HCT116 (cell line): ENCODE data around the gene CALD1. TPM values are rescaled to one million over a fixed set of nuclear protein-coding genes. Genes with fewer than 3 reads are reported as not detected.

Experiments used
- ATAC-seq: fragments of 200-7000 bp; cut with Tn5 transposase; 2 replicates; pipeline ENCODE4 v1.9.1; 2020; ENCODE audit warnings: mild to moderate bottlenecking, moderate library complexity
- BruUV-seq: library from RNA; stranded (reverse); fragments of 400-500 nt; replicated peaks from 2 replicates; lab custom pipeline; 2021; lab: Mats Ljungman, UMichigan
- CTCF ChIA-PET: fragments of 300-600 bp; sonication (Branson Sonifier 250); formaldehyde crosslinking; loops from one replicate; lab custom pipeline; 2021; ENCODE audit warnings: antibody characterized with exemption; lab: Charles Lee
- POLR2A ChIA-PET: fragments of 300-600, 350-600 bp; sonication (Branson Sonifier 250); formaldehyde crosslinking; loops from one replicate; lab custom pipeline; 2021; ENCODE audit warnings: antibody characterized with exemption; lab: Charles Lee
- RAD21 ChIA-PET, 2 experiments: fragments of 300-600 bp; sonication (Branson Sonifier 250); formaldehyde crosslinking; loops; one replicate each; lab custom pipeline; 2023; ENCODE audit warnings: low total read pairs in 2 of 2; ENCODE audit not compliant: uncharacterized antibody in 2 of 2, unreplicated experiment in 2 of 2, low non-redundant PET in 1 of 2; lab: Charles Lee
- DNase-seq: peaks from one replicate; pipeline ENCODE4 v3.0.0-alpha.2; 2010; ENCODE audit warnings: low read depth, low spot score
- H2AFZ ChIP-seq: fragments of 200-600 bp; shearing (Covaris generic), sonication (generic); 2 replicates; pipeline ENCODE4 v1.6.1; 2017; ENCODE audit warnings: low read depth, mixed run types, mixed read lengths, antibody characterized with exemption, low read length; ENCODE audit not compliant: poor library complexity, severe bottlenecking
- H3K27ac ChIP-seq: 2 replicates; pipeline ENCODE4 v1.5.1; 2012; ENCODE audit warnings: low read depth, low read length
- H3K27me3 ChIP-seq: fragments of 200-600 bp; sonication (generic); 2 replicates; pipeline ENCODE4 v1.6.1; 2016; ENCODE audit warnings: mixed run types, low read length, mixed read lengths; ENCODE audit not compliant: insufficient read depth
- H3K36me3 ChIP-seq, 2 experiments: fragments of 200-500 bp in 1 of 2; fragments of 200-600 bp in 1 of 2; sonication (Bioruptor generic) in 1 of 2; sonication (generic) in 1 of 2; 2 replicates each; pipeline versions ENCODE4 v1.5.1 to v1.6.1; 2014 to 2016; ENCODE audit warnings: low read length in 2 of 2, inconsistent platforms in 1 of 2, mixed read lengths in 1 of 2, mixed run types in 1 of 2; ENCODE audit not compliant: insufficient read depth in 2 of 2, control insufficient read depth in 1 of 2
- H3K4me1 ChIP-seq, 2 experiments: fragments of 200-600 bp in 1 of 2; sonication (generic) in 1 of 2; 2 replicates each; pipeline versions ENCODE4 v1.5.1 to v1.6.1; 2012 to 2017; ENCODE audit warnings: low read length in 2 of 2, inconsistent platforms in 1 of 2, mild to moderate bottlenecking in 1 of 2, mixed read lengths in 1 of 2, mixed run types in 1 of 2, moderate library complexity in 1 of 2; ENCODE audit not compliant: insufficient read depth in 2 of 2, control insufficient read depth in 1 of 2
- H3K4me2 ChIP-seq: fragments of 200-600 bp; sonication (generic); 2 replicates; pipeline ENCODE4 v1.6.1; 2017; ENCODE audit warnings: mixed run types, low read length, mixed read lengths
- H3K4me3 ChIP-seq, 2 experiments: fragments of 200-600 bp in 1 of 2; sonication (generic) in 1 of 2; replicated peaks in 1 of 2; 2 replicates each; pipeline ENCODE4 v1.5.1; 2011 to 2016; ENCODE audit warnings: low read length in 2 of 2, control low read depth in 1 of 2, low read depth in 1 of 2, mild to moderate bottlenecking in 1 of 2, mixed read lengths in 1 of 2, mixed run types in 1 of 2
- H3K79me2 ChIP-seq: fragments of 200-600 bp; sonication (generic); 2 replicates; pipeline ENCODE4 v1.6.1; 2017; ENCODE audit warnings: mild to moderate bottlenecking, mixed run types, low read length, moderate library complexity, mixed read lengths; ENCODE audit not compliant: insufficient read depth
- H3K9ac ChIP-seq: fragments of 200-600 bp; sonication (generic); 2 replicates; pipeline ENCODE4 v1.6.1; 2016; ENCODE audit warnings: low read length, mixed read lengths
- H3K9me2 ChIP-seq: fragments of 200-600 bp; sonication (generic), shearing (Covaris generic); 2 replicates; pipeline ENCODE4 v1.6.1; 2017; ENCODE audit warnings: mixed run types, mild to moderate bottlenecking, moderate library complexity; ENCODE audit not compliant: insufficient read depth
- H3K9me3 ChIP-seq, 2 experiments: fragments of 200-500 bp in 1 of 2; fragments of 200-600 bp in 1 of 2; sonication (Bioruptor generic) in 1 of 2; sonication (generic) in 1 of 2; 2 replicates each; pipeline ENCODE4 v1.6.1; 2014 to 2017; ENCODE audit warnings: low read length in 2 of 2, mixed read lengths in 2 of 2, inconsistent platforms in 1 of 2, low read depth in 1 of 2, mild to moderate bottlenecking in 1 of 2, mixed run types in 1 of 2, moderate library complexity in 1 of 2; ENCODE audit not compliant: control insufficient read depth in 1 of 2, insufficient read depth in 1 of 2
- H4K20me1 ChIP-seq: fragments of 200-600 bp; sonication (generic), shearing (Covaris generic); 2 replicates; pipeline ENCODE4 v1.6.1; 2017; ENCODE audit warnings: mixed run types, mild to moderate bottlenecking, moderate library complexity; ENCODE audit not compliant: insufficient read depth
- CBX3 ChIP-seq: IDR thresholded peaks from 2 replicates; pipeline ENCODE4 v1.6.1; 2012; ENCODE audit warnings: low read depth
- CEBPB ChIP-seq: IDR thresholded peaks from 2 replicates; pipeline ENCODE4 v1.6.1; 2012; ENCODE audit warnings: low read depth
- EGR1 ChIP-seq: IDR thresholded peaks from 2 replicates; pipeline ENCODE4 v1.6.1; 2012; ENCODE audit warnings: low read depth
- ELF1 ChIP-seq: IDR thresholded peaks from 2 replicates; pipeline ENCODE4 v1.6.1; 2012; ENCODE audit warnings: low read depth, borderline replicate concordance
- JUND ChIP-seq: IDR thresholded peaks from 2 replicates; pipeline ENCODE4 v1.6.1; 2012
- RAD21 ChIP-seq: IDR thresholded peaks from 2 replicates; pipeline ENCODE4 v1.6.1; 2012; ENCODE audit warnings: low read depth, mild to moderate bottlenecking
- SIN3A ChIP-seq: IDR thresholded peaks from 2 replicates; pipeline ENCODE4 v1.6.1; 2012; ENCODE audit warnings: low read depth
- SP1 ChIP-seq: IDR thresholded peaks from 2 replicates; pipeline ENCODE4 v1.6.1; 2012; ENCODE audit warnings: low read depth
- TCF7L2 ChIP-seq: IDR thresholded peaks from 2 replicates; pipeline ENCODE4 v1.7.0; 2011; ENCODE audit warnings: borderline replicate concordance, inconsistent platforms; ENCODE audit not compliant: insufficient read depth, insufficient read length; ENCODE audit errors: extremely low read depth
- YY1 ChIP-seq: IDR thresholded peaks from 2 replicates; pipeline ENCODE4 v1.6.1; 2011; ENCODE audit warnings: low read length, low read depth, moderate library complexity, mild to moderate bottlenecking; ENCODE audit not compliant: insufficient replicate concordance; ENCODE audit errors: extremely low read depth
- ZFX ChIP-seq: fragments of 450-650 bp; IDR thresholded peaks from 2 replicates; pipeline ENCODE4 v1.6.1; 2017
- intact Hi-C: fragments of 100-400 bp; cut with micrococcal nuclease; formaldehyde crosslinking; loops from 2 replicates; pipeline ENCODE4 v1.10.0; 2022
- total RNA-seq: library from RNA; stranded (reverse); gene quantifications from one replicate; pipeline ENCODE4 v1.2.1, GENCODE V29; 2021; ENCODE audit not compliant: unreplicated experiment
- TF ChIP-seq, protein P1 (sequence below): IDR thresholded peaks from 2 replicates; pipeline ENCODE4 v1.6.1; 2012
- TF ChIP-seq, protein P2 (sequence below): IDR thresholded peaks from 2 replicates; pipeline ENCODE4 v1.6.1; 2012
- TF ChIP-seq, protein P3 (sequence below): IDR thresholded peaks from 2 replicates; pipeline ENCODE4 v1.6.1; 2011; ENCODE audit warnings: mild to moderate bottlenecking, low read length, moderate library complexity; ENCODE audit not compliant: insufficient replicate concordance; ENCODE audit errors: extremely low read depth
- TF ChIP-seq, protein P4 (sequence below): IDR thresholded peaks from 2 replicates; pipeline ENCODE4 v1.6.1; 2012; ENCODE audit warnings: low read depth
- TF ChIP-seq, protein P5 (sequence below), 3 experiments: fragments of 200-600 bp in 1 of 3; sonication (generic) in 1 of 3; IDR thresholded peaks in 2 of 3; conservative IDR thresholded peaks in 1 of 3; 2 replicates each; pipeline ENCODE4 v1.5.1; 2012 to 2017; ENCODE audit warnings: low read depth in 2 of 3, low read length in 2 of 3, antibody characterized with exemption in 1 of 3, borderline replicate concordance in 1 of 3, control low read depth in 1 of 3, mild to moderate bottlenecking in 1 of 3, mixed read lengths in 1 of 3, mixed run types in 1 of 3, moderate library complexity in 1 of 3; ENCODE audit not compliant: insufficient read depth in 1 of 3

The CALD1 gene
- total RNA-seq, 1 experiment from 2014 or later: 66.8 TPM

DNA sequence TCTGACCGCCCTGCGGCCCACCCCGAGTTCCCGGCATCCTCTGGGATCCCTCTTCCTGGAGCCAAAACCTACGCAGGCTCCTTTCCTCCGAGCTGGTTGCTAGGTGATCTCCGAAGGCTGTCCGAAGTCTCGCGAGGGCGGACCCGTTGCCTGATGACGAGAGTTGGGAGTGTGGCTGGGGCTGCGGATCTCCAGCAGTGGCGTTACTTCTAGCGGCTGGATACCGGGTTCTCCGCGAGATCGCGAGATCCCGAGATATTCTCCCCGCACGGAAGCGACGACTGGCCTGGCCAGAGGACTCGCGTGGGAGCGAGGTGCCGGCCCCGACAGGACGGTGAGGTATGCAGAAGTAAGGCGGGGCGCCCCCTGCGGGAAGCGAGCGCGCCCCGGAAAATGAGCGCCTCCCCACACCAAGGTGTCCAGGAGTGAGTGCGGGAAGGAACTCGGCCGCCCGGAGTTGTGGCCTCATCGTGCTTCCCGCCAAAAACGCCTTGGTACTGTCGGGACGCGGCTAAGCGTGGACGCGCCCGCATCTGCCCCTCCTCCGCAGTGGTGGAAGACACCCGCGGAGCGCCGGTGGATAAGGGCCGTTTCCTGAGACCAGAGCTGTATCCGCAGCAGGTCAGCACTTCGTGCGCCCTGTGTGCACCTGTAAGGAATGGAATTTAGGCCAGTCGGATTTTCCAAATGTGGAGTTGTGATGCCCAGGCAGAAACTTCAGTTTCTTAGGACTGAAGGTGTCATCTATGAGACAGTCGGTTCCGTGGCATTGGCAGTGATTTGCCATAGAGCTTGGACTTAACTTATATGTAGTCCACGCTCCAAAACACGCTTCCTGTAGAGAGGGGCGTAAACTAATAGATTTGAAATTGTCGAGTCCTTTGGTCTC is 207.2 kb downstream of the CALD1 start, which contains the start of gene AGBL3:
Gene AGBL3 (plus strand): TSS at position 146 of the 889 bp plus-strand sequence. CDS start 1,426 bp downstream, outside the sequence.
- RAD21 ChIA-PET: interaction anchor here in 1 of 2 experiments (1.0 kb wide), 1 partner anchor 183 kb away, joined by 3 read pairs; no protein-coding TSS in a partner anchor
- BruUV-seq: TSS peak; percentile 67
- Histone ChIP-seq H3K79me2 (peaks cover 18% of the 10 kb centered on the region), H3K27me3 (no peaks in the 10 kb centered on the region), H3K9me2 (no peaks in the 10 kb centered on the region), H3K27ac (peak within 1 kb of the TSS; percentile 75), H2AFZ (peak within 1 kb of the TSS; percentile 79), H3K9me3 (no peaks in the 10 kb centered on the region), H3K4me3 (peak within 1 kb of the TSS; percentile 76 to 83), H4K20me1 (no peaks in the 10 kb centered on the region), H3K36me3 (0 out of 4 replicates have a peak, but pooled peaks cover 0 to 4% of the 10 kb centered on the region in 2 experiments), H3K4me1 (peaks cover 0 to 16% of the 10 kb centered on the region in 2 experiments; a peak in 2 of 4 replicates), H3K9ac (peak within 1 kb of the TSS; percentile 75), H3K4me2 (peak within 1 kb of the TSS; percentile 90)
- peak; percentile 97 for ATAC-seq
- CTCF ChIA-PET: interaction anchor here (0.9 to 4.0 kb wide), 3 partner anchors 182 to 300 kb away, joined by 3 to 18 read pairs (median 3); partner anchors contain the start of gene WDR91
- intact Hi-C loops: loop anchor here (1.0 kb wide), 1 partner anchor 183 kb away; no protein-coding TSS in a partner anchor
- peak; percentile 95 for DNase-seq
- POLR2A ChIA-PET: interaction anchor here (1.1 to 1.4 kb wide), 3 partner anchors 20 to 183 kb away, joined by 3 to 5 read pairs (median 4); no protein-coding TSS in a partner anchor
- TF ChIP-seq ELF1: peak; percentile 70
- no peak for TF ChIP-seq CEBPB
- TF ChIP-seq ZFX: peak; percentile 72
- TF ChIP-seq JUND: 0 out of 2 replicates have a peak, but pooled peaks have one; percentile 12
- peak; percentile 50 for TF ChIP-seq RAD21
- TF ChIP-seq, protein P1, sequence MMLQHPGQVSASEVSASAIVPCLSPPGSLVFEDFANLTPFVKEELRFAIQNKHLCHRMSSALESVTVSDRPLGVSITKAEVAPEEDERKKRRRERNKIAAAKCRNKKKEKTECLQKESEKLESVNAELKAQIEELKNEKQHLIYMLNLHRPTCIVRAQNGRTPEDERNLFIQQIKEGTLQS: no peak
- TF ChIP-seq CBX3: peak; percentile 64; the same call in 1 of the 2 replicates
- TF ChIP-seq SP1: 0 out of 2 replicates have a peak, but pooled peaks have one; percentile 28
- TF ChIP-seq, protein P2, sequence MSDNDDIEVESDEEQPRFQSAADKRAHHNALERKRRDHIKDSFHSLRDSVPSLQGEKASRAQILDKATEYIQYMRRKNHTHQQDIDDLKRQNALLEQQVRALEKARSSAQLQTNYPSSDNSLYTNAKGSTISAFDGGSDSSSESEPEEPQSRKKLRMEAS: peak; percentile 95
- TF ChIP-seq EGR1: 0 out of 2 replicates have a peak, but pooled peaks have one; percentile 18
- peak; percentile 12 for TF ChIP-seq TCF7L2
- TF ChIP-seq, protein P3, sequence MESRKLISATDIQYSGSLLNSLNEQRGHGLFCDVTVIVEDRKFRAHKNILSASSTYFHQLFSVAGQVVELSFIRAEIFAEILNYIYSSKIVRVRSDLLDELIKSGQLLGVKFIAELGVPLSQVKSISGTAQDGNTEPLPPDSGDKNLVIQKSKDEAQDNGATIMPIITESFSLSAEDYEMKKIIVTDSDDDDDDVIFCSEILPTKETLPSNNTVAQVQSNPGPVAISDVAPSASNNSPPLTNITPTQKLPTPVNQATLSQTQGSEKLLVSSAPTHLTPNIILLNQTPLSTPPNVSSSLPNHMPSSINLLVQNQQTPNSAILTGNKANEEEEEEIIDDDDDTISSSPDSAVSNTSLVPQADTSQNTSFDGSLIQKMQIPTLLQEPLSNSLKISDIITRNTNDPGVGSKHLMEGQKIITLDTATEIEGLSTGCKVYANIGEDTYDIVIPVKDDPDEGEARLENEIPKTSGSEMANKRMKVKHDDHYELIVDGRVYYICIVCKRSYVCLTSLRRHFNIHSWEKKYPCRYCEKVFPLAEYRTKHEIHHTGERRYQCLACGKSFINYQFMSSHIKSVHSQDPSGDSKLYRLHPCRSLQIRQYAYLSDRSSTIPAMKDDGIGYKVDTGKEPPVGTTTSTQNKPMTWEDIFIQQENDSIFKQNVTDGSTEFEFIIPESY: peak; percentile 94
- TF ChIP-seq, protein P4, sequence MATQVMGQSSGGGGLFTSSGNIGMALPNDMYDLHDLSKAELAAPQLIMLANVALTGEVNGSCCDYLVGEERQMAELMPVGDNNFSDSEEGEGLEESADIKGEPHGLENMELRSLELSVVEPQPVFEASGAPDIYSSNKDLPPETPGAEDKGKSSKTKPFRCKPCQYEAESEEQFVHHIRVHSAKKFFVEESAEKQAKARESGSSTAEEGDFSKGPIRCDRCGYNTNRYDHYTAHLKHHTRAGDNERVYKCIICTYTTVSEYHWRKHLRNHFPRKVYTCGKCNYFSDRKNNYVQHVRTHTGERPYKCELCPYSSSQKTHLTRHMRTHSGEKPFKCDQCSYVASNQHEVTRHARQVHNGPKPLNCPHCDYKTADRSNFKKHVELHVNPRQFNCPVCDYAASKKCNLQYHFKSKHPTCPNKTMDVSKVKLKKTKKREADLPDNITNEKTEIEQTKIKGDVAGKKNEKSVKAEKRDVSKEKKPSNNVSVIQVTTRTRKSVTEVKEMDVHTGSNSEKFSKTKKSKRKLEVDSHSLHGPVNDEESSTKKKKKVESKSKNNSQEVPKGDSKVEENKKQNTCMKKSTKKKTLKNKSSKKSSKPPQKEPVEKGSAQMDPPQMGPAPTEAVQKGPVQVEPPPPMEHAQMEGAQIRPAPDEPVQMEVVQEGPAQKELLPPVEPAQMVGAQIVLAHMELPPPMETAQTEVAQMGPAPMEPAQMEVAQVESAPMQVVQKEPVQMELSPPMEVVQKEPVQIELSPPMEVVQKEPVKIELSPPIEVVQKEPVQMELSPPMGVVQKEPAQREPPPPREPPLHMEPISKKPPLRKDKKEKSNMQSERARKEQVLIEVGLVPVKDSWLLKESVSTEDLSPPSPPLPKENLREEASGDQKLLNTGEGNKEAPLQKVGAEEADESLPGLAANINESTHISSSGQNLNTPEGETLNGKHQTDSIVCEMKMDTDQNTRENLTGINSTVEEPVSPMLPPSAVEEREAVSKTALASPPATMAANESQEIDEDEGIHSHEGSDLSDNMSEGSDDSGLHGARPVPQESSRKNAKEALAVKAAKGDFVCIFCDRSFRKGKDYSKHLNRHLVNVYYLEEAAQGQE: no peak
- TF ChIP-seq, protein P5, sequence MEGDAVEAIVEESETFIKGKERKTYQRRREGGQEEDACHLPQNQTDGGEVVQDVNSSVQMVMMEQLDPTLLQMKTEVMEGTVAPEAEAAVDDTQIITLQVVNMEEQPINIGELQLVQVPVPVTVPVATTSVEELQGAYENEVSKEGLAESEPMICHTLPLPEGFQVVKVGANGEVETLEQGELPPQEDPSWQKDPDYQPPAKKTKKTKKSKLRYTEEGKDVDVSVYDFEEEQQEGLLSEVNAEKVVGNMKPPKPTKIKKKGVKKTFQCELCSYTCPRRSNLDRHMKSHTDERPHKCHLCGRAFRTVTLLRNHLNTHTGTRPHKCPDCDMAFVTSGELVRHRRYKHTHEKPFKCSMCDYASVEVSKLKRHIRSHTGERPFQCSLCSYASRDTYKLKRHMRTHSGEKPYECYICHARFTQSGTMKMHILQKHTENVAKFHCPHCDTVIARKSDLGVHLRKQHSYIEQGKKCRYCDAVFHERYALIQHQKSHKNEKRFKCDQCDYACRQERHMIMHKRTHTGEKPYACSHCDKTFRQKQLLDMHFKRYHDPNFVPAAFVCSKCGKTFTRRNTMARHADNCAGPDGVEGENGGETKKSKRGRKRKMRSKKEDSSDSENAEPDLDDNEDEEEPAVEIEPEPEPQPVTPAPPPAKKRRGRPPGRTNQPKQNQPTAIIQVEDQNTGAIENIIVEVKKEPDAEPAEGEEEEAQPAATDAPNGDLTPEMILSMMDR (IDR thresholded peaks at IDR 0.05 in 2 of 3, conservative IDR thresholded peaks at IDR 0.05 in 1 of 3; ENCODE audit: borderline replicate concordance in 1 of 3, insufficient read depth in 1 of 3, low read depth in 2 of 3, low read length in 2 of 3): peak; percentile 51 to 76 (median 58); a peak in 5 of 6 replicates
- no peak; the same call in 1 of the 2 replicates for TF ChIP-seq SIN3A
- TF ChIP-seq YY1: peak; percentile 69
